Loucy (cell line): ENCODE measurements around the gene BHLHA15.

Source experiments
- H2AFZ ChIP-seq: fragments of 200-600 bp; sonication (generic); 2 replicates; pipeline ENCODE4 v1.6.0; 2016; ENCODE audit warnings: antibody characterized with exemption, mild to moderate bottlenecking, low read length, moderate library complexity
- H3F3A ChIP-seq: fragments of 200-600 bp; 2 replicates; pipeline ENCODE4 v1.6.0; 2016; ENCODE audit warnings: antibody characterized with exemption, low read depth, mild to moderate bottlenecking
- H3K27me3 ChIP-seq: fragments of 200-600 bp; sonication (generic); 2 replicates; pipeline ENCODE4 v1.6.1; 2014; ENCODE audit warnings: low read length, mild to moderate bottlenecking; ENCODE audit not compliant: insufficient read depth, poor library complexity, severe bottlenecking
- H3K36me3 ChIP-seq: fragments of 200-600 bp; sonication (generic); 2 replicates; pipeline ENCODE4 v1.6.1; 2016; ENCODE audit warnings: low read length; ENCODE audit not compliant: insufficient read depth
- H3K4me1 ChIP-seq: fragments of 200-600 bp; sonication (generic); 2 replicates; pipeline ENCODE4 v1.5.1; 2014; ENCODE audit warnings: low read length, mild to moderate bottlenecking; ENCODE audit not compliant: insufficient read depth, poor library complexity, severe bottlenecking
- H3K4me2 ChIP-seq: fragments of 200-600 bp; sonication (generic); 2 replicates; pipeline ENCODE4 v1.6.0; 2014; ENCODE audit warnings: antibody characterized with exemption, low read length, low read depth, mild to moderate bottlenecking; ENCODE audit not compliant: poor library complexity, severe bottlenecking
- H3K4me3 ChIP-seq: fragments of 200-600 bp; sonication (generic); 2 replicates; pipeline ENCODE4 v1.5.1; 2014; ENCODE audit warnings: low read length, mild to moderate bottlenecking, mixed read lengths; ENCODE audit not compliant: poor library complexity, severe bottlenecking
- H3K79me2 ChIP-seq: fragments of 200-600 bp; sonication (generic); 2 replicates; pipeline ENCODE4 v1.6.1; 2014; ENCODE audit warnings: low read length; ENCODE audit not compliant: insufficient read depth
- H3K9ac ChIP-seq: fragments of 200-600 bp; sonication (generic); 2 replicates; pipeline ENCODE4 v1.6.0; 2014; ENCODE audit warnings: mild to moderate bottlenecking, low read depth, low read length, moderate library complexity; ENCODE audit not compliant: poor library complexity, severe bottlenecking
- H3K9me2 ChIP-seq: fragments of 200-600 bp; sonication (generic); replicated peaks from 2 replicates; pipeline ENCODE4 v1.6.1; 2016; ENCODE audit warnings: low read depth, low read length, mixed read lengths
- H3K9me3 ChIP-seq: fragments of 200-600 bp; sonication (generic); 2 replicates; pipeline ENCODE4 v1.6.1; 2014; ENCODE audit warnings: mild to moderate bottlenecking, antibody characterized with exemption, low read length, low read depth; ENCODE audit not compliant: insufficient read depth
- H4K20me1 ChIP-seq: fragments of 200-600 bp; sonication (generic); 2 replicates; pipeline ENCODE4 v1.6.0; 2014; ENCODE audit warnings: antibody characterized with exemption, low read length, mild to moderate bottlenecking; ENCODE audit not compliant: insufficient read depth, poor library complexity, severe bottlenecking
- CTCF ChIP-seq: fragments of 200-600 bp; sonication (generic); conservative IDR thresholded peaks from 2 replicates; pipeline ENCODE4 v1.5.1; 2014; ENCODE audit warnings: mild to moderate bottlenecking, antibody characterized with exemption, low read length
- EZH2phosphoT487 ChIP-seq: fragments of 200-600 bp; IDR thresholded peaks from 2 replicates; pipeline ENCODE4 v1.6.1; 2018; ENCODE audit warnings: antibody characterized with exemption, mild to moderate bottlenecking, moderate library complexity, borderline replicate concordance

BHLHA15 gene

GRCh38 chr7:98170966-98171365 lies 40.3 kb upstream of the BHLHA15 start:
- peaks cover 28% of the 10 kb centered on the region; the same call in 1 of the 2 replicates for H3K36me3 ChIP-seq
- no peaks in the 10 kb centered on the region for H3K9me2 ChIP-seq
- no peak overlapping the region for H3K4me2 ChIP-seq
- H3K4me1 ChIP-seq: no peaks in the 10 kb centered on the region
- no peak overlapping the region for H3K4me3 ChIP-seq
- no peaks in the 10 kb centered on the region for H4K20me1 ChIP-seq
- H3F3A ChIP-seq: no peaks in the 10 kb centered on the region
- H3K27me3 ChIP-seq: no peaks in the 10 kb centered on the region
- no peaks in the 10 kb centered on the region for H3K79me2 ChIP-seq
- no peak overlapping the region for H3K9ac ChIP-seq
- no peaks in the 10 kb centered on the region for H3K9me3 ChIP-seq
- TF ChIP-seq CTCF: no peak
- no peak for TF ChIP-seq EZH2phosphoT487
- H2AFZ ChIP-seq: no peak overlapping the region

GRCh38 chr7:98171449-98171848 lies 39.8 kb upstream of the BHLHA15 start:
- H3K36me3 ChIP-seq: peaks cover 28% of the 10 kb centered on the region; the same call in 1 of the 2 replicates
- no peaks in the 10 kb centered on the region for H3K9me2 ChIP-seq
- no peaks in the 10 kb centered on the region for H3F3A ChIP-seq
- H3K4me2 ChIP-seq: no peak overlapping the region
- H3K9ac ChIP-seq: no peak overlapping the region
- no peaks in the 10 kb centered on the region for H4K20me1 ChIP-seq
- no peak overlapping the region for H3K4me3 ChIP-seq
- no peak overlapping the region for H2AFZ ChIP-seq
- H3K4me1 ChIP-seq: no peaks in the 10 kb centered on the region
- no peaks in the 10 kb centered on the region for H3K27me3 ChIP-seq
- H3K79me2 ChIP-seq: no peaks in the 10 kb centered on the region
- no peak for TF ChIP-seq CTCF
- no peak for TF ChIP-seq EZH2phosphoT487
- H3K9me3 ChIP-seq: no peaks in the 10 kb centered on the region

GRCh38 chr7:98174334-98175259 lies 36.6 kb upstream of the BHLHA15 start:
- Histone ChIP-seq H3K79me2 (no peaks in the 10 kb centered on the region), H3K27me3 (no peaks in the 10 kb centered on the region), H3K9ac (no peak overlapping the region), H3K4me3 (no peak overlapping the region), H3K9me2 (no peaks in the 10 kb centered on the region), H3K36me3 (peaks cover 33% of the 10 kb centered on the region; the same call in 1 of the 2 replicates), H3F3A (no peaks in the 10 kb centered on the region), H3K4me2 (no peak overlapping the region), H2AFZ (no peak overlapping the region), H4K20me1 (no peaks in the 10 kb centered on the region), H3K9me3 (no peaks in the 10 kb centered on the region), H3K4me1 (no peaks in the 10 kb centered on the region)
- no peak for TF ChIP-seq EZH2phosphoT487
